Measurements from ENCODE around the gene SLC7A11.

SLC7A11 gene

DNA sequence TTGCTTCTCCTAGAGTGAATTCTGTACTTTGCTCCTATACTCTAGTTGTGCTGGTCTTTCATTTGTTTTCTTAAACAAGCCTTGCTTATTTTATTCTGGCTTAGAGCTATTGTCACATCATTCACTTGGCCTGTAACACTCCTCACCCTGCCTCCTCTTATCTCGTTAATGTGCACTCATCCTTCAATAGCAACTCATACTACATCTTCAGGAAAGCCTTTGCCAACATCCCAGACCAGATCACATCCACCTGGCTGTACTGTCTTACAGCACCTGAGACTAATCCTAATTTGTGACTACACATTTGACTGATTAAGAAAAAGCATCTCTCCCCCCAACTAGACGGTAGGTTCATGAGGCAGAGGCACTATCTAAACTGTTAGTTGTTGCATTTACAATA, 80.8 kb downstream of the SLC7A11 start:
- H3K4me3 ChIP-seq (replicated peaks; ENCODE audit: low read depth, low read length) = no peak overlapping the region
- TF ChIP-seq, protein P1, sequence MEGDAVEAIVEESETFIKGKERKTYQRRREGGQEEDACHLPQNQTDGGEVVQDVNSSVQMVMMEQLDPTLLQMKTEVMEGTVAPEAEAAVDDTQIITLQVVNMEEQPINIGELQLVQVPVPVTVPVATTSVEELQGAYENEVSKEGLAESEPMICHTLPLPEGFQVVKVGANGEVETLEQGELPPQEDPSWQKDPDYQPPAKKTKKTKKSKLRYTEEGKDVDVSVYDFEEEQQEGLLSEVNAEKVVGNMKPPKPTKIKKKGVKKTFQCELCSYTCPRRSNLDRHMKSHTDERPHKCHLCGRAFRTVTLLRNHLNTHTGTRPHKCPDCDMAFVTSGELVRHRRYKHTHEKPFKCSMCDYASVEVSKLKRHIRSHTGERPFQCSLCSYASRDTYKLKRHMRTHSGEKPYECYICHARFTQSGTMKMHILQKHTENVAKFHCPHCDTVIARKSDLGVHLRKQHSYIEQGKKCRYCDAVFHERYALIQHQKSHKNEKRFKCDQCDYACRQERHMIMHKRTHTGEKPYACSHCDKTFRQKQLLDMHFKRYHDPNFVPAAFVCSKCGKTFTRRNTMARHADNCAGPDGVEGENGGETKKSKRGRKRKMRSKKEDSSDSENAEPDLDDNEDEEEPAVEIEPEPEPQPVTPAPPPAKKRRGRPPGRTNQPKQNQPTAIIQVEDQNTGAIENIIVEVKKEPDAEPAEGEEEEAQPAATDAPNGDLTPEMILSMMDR (IDR thresholded peaks at IDR 0.05; ENCODE audit: low read length, missing control alignments) = no peak
- no peak for DNase-seq (ENCODE audit: low read depth)

DNA sequence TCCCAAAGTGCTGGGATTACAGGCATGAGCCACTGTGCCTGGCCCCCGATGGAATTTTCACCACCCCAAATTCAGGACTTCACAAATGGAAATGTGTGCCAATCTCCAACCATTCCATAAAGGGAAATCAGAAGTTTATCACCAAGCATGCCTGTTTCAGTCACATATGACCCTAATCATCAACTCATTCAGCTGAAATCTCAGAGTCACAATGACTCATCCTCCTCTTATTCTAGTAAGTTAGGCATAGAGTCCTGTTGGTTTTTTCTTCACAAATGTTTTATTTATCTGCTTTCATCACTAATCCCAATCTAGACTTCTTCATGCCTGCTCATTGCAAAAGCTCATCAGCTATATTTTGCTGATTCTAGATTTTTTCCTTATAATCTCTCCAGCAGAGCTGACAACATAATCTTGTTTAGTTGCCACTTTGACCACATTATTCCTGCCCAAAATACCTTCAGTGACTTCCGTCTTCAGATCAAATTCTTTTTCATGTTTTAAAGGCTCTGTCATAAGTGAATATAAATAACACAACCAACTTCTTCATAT, 83.3 kb downstream of the SLC7A11 start:
- TF ChIP-seq, protein P1 (IDR thresholded peaks at IDR 0.05; ENCODE audit: low read length, missing control alignments) = no peak
- peak; percentile 67 for DNase-seq (ENCODE audit: low read depth)
- H3K4me3 ChIP-seq (replicated peaks; ENCODE audit: low read depth, low read length) = no peak overlapping the region

DNA sequence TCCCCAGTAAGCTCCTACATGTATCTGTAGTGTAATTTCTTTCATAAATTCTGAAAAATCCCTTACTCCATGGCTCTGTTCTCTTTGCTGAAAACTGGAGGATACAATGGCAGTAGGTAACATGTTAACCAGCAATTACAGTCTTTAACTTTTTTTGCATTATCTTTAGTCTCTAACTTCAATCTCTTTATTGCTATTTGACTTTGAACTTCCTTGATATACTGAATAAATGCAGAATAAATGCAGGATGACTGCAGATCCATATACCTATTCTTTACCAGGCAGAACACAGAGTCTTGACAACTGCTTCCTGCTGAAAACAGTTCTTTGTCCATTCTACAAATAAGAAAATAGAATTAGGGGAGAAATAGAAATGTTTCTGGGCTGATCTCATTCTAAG, 101.3 kb downstream of the SLC7A11 start:
- TF ChIP-seq, protein P1 (IDR thresholded peaks at IDR 0.05; ENCODE audit: low read length, missing control alignments) = no peak
- no peak for DNase-seq (ENCODE audit: low read depth)
- H3K4me3 ChIP-seq (replicated peaks; ENCODE audit: low read depth, low read length) = no peak overlapping the region

DNA sequence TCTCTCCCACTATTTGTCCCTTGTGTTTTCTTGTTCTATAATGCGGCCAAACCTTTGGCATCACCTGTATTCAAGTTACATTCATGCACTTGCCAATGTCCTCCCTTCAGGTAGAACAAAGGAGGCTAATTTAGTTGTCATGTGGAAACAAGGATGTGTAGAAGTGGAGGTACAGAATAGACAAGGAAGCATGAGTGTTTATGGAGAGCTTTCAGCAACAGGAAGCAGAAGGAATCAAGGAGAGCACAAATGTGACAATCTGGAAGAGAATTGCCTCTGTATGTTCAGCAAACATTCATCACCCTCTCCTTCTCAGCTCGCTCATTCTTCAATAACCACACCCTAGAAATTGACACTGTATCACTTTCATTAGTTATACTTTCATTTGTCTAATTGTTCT, 103.4 kb downstream of the SLC7A11 start:
- no peak overlapping the region for H3K4me3 ChIP-seq (replicated peaks; ENCODE audit: low read depth, low read length)

DNA sequence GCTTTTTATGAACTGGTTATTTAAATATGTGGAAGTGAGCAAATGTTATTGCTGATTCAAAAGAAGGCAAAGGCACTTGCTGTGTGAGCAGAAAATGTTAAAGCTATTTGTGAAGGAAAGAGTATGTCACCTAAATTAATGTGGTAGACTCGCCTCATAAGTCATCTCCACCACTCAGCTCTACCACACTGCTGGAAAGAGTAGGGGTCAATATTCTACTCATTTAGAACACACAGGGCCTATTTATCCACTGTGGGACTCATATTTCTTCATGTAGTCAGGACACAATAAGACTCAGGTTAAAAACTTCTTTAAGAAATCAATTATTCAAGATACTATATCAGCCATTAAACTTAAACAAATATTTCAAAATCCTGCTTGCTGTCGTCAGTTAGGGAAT, 106.5 kb downstream of the SLC7A11 start:
- no peak overlapping the region for H3K4me3 ChIP-seq (replicated peaks; ENCODE audit: low read depth, low read length)
- no peak for DNase-seq (ENCODE audit: low read depth)
- TF ChIP-seq, protein P1 (IDR thresholded peaks at IDR 0.05; ENCODE audit: low read length, missing control alignments) = no peak

More for the DNA sequence above, 103.4 kb downstream of the SLC7A11 start:
- TF ChIP-seq, protein P1 (IDR thresholded peaks at IDR 0.05; ENCODE audit: low read length, missing control alignments) = no peak
- no peak for DNase-seq (ENCODE audit: low read depth)

DNA sequence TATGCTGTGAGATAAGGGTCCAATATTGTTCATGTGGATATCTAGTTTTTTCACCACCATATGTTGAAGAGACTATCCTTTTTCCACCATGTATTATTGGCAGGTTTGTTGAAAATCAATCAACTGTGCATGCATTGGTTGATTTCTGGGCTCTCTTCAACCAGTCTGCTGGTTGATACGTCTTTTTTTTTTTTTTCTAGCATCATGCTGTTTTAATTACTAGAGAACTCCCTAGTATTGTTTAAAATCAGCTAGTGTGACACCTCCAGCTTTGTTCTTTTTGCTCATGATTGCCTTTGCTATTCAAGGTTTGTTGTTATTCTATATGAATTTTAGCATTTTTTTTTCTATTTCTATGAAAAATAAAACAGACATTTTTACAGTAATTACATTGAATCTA, 123.9 kb downstream of the SLC7A11 start:
- DNase-seq (ENCODE audit: low read depth) = no peak
- no peak overlapping the region for H3K4me3 ChIP-seq (replicated peaks; ENCODE audit: low read depth, low read length)
- TF ChIP-seq, protein P1 (IDR thresholded peaks at IDR 0.05; ENCODE audit: low read length, missing control alignments) = no peak

DNA sequence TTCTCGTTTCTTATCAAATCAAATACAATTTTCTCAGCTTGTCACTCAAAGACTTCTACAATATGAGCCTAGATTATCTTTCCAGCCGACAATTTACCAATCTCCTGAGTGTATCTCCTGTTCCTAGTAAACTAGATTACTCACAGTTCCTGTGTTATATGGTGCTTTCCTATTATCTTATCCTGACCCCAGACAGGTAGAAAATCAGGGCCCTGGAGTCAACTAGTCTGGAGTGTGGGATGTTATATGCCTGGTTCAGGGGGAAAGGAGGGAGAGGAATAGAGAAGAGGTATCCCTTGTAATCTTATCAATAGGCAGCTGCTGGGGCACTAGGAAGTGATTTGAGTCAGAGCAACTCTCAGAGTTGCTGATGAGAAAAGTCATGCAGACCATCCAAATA, 127.1 kb downstream of the SLC7A11 start:
- no peak for DNase-seq (ENCODE audit: low read depth)
- TF ChIP-seq, protein P1 (IDR thresholded peaks at IDR 0.05; ENCODE audit: low read length, missing control alignments) = no peak
- H3K4me3 ChIP-seq (replicated peaks; ENCODE audit: low read depth, low read length) = no peak overlapping the region
